Measurements from ENCODE around the gene ITPR2. TPM values are rescaled to one million over a fixed set of nuclear protein-coding genes. Genes with fewer than 3 reads are reported as not detected.

Gene ITPR2
- polyA plus RNA-seq, 2 of the 4 experiments (the other 2 are of a cell fraction): 3.1 to 8.1 TPM

- no peak for TF ChIP-seq CTCF (IDR thresholded peaks at IDR 0.05)
- TF ChIP-seq HOXA7 (CRISPR knock-in tag; IDR thresholded peaks at IDR 0.05): no peak
These were observed 453.1 kb downstream of the ITPR2 start (continued) for GRCh38 chr12:26379777-26380467.

- no peak overlapping the region for H3K4me3 ChIP-seq
- POLR2A ChIA-PET: no interaction called here
- H3K27ac ChIP-seq: no peak overlapping the region
- ATAC-seq (no peak), DNase-seq (ENCODE audit: low read depth in 1 of 2, low spot score in 1 of 2) (no peak), FAIRE-seq (no peak)
- H3K4me2 ChIP-seq: no peak overlapping the region
- TF ChIP-seq CTCF (IDR thresholded peaks at IDR 0.05) (no peak), ZC3H11A (IDR thresholded peaks at IDR 0.05) (no peak), BHLHE40 (IDR thresholded peaks at IDR 0.05; ENCODE audit: low read depth, low read length) (no peak), RARB (CRISPR knock-in tag; IDR thresholded peaks at IDR 0.05) (no peak), JUNB (IDR thresholded peaks at IDR 0.05) (no peak), E2F6 (IDR thresholded peaks at IDR 0.05; ENCODE audit: borderline replicate concordance, low read depth) (no peak), FOSB (CRISPR knock-in tag; IDR thresholded peaks at IDR 0.05) (no peak), HMGXB4 (CRISPR knock-in tag; IDR thresholded peaks at IDR 0.05; ENCODE audit: borderline replicate concordance) (no peak), BCL3 (IDR thresholded peaks at IDR 0.05) (no peak)
- H3K9me3 ChIP-seq: no peaks in the 10 kb centered on the region
- no peaks in the 10 kb centered on the region for H3K4me1 ChIP-seq
- 80% methylated on average over 6 of the region's 6 CpGs for WGBS (ENCODE audit: missing lambda C conversion rate)
- CTCF ChIA-PET: interaction anchor here (0.6 to 1.3 kb wide), 2 partner anchors 16 to 636 kb away, joined by 3 to 4 read pairs; no protein-coding TSS in a partner anchor
These were observed 454.3 kb downstream of the ITPR2 start for GRCh38 chr12:26378711-26379110.

GRCh38 chr12:26374934-26375680 is 457.9 kb downstream of the ITPR2 start:
- FAIRE-seq (no peak), DNase-seq (ENCODE audit: low read depth in 1 of 2, low spot score in 1 of 2) (no peak), ATAC-seq (no peak)
- POLR2A ChIA-PET: no interaction called here
- H3K9me3 ChIP-seq: no peaks in the 10 kb centered on the region
- no peaks in the 10 kb centered on the region; the same call in 2 of the 3 replicates for H3K4me1 ChIP-seq
- no peak overlapping the region for H3K4me3 ChIP-seq
- TF ChIP-seq KDM5A (IDR thresholded peaks at IDR 0.05) (no peak), ELK1 (IDR thresholded peaks at IDR 0.05; ENCODE audit: low read depth, low read length) (no peak), FOSB (CRISPR knock-in tag; IDR thresholded peaks at IDR 0.05) (no peak), ZSCAN20 (CRISPR knock-in tag; IDR thresholded peaks at IDR 0.05) (no peak), ZC3H11A (IDR thresholded peaks at IDR 0.05) (no peak), EHF (CRISPR knock-in tag; IDR thresholded peaks at IDR 0.05) (no peak), TP53 (CRISPR knock-in tag; IDR thresholded peaks at IDR 0.05) (no peak), TFCP2L1 (CRISPR knock-in tag; IDR thresholded peaks at IDR 0.05) (no peak), RCOR1 (IDR thresholded peaks at IDR 0.05; ENCODE audit: low read depth, low read length) (no peak), HOXA7 (CRISPR knock-in tag; IDR thresholded peaks at IDR 0.05) (no peak), NPAS2 (CRISPR knock-in tag; IDR thresholded peaks at IDR 0.05; ENCODE audit: borderline replicate concordance) (no peak), EHMT2 (IDR thresholded peaks at IDR 0.05; ENCODE audit: low read depth) (no peak), JUNB (IDR thresholded peaks at IDR 0.05) (no peak), ZNF302 (CRISPR knock-in tag; IDR thresholded peaks at IDR 0.05) (no peak), PBX3 (IDR thresholded peaks at IDR 0.05) (no peak), HOXB13 (CRISPR knock-in tag; IDR thresholded peaks at IDR 0.05; ENCODE audit: low read depth) (no peak)
- H3K27ac ChIP-seq: no peak overlapping the region
- 74% methylated on average over 2 of the region's 2 CpGs for WGBS (ENCODE audit: missing lambda C conversion rate)
- no peak overlapping the region for H3K4me2 ChIP-seq
- CTCF ChIA-PET: no interaction called here

Data from A549 (cell line).